SK-N-SH (cell line): ENCODE measurements around the gene CD93.

Source experiments
- CTCF ChIP-seq: fragments of 200-600 bp; sonication (generic); IDR thresholded peaks from 2 replicates; pipeline ENCODE4 v1.6.1; 2017; ENCODE audit warnings: antibody characterized with exemption, mild to moderate bottlenecking, moderate library complexity
- TAF1 ChIP-seq: IDR thresholded peaks from 2 replicates; pipeline ENCODE4 v1.6.1; 2012; ENCODE audit warnings: low read depth, mild to moderate bottlenecking, low read length, moderate library complexity, borderline replicate concordance

- TF ChIP-seq TAF1 (no peak), CTCF (no peak)
Measured at GRCh38 chr20:23103284-23104018, 17.3 kb upstream of the CD93 start.
